Inflammatory macrophage treated with lipopolysaccharide for 4 hours (primary cell): ENCODE measurements around the gene MVB12B.
A peak's percentile ranks its signal among the peaks of the same experiment; 100 is the strongest.

Source experiments
- DNase-seq: peaks from one replicate; pipeline ENCODE4 v3.0.0-alpha.2; 2020

MVB12B gene

DNA sequence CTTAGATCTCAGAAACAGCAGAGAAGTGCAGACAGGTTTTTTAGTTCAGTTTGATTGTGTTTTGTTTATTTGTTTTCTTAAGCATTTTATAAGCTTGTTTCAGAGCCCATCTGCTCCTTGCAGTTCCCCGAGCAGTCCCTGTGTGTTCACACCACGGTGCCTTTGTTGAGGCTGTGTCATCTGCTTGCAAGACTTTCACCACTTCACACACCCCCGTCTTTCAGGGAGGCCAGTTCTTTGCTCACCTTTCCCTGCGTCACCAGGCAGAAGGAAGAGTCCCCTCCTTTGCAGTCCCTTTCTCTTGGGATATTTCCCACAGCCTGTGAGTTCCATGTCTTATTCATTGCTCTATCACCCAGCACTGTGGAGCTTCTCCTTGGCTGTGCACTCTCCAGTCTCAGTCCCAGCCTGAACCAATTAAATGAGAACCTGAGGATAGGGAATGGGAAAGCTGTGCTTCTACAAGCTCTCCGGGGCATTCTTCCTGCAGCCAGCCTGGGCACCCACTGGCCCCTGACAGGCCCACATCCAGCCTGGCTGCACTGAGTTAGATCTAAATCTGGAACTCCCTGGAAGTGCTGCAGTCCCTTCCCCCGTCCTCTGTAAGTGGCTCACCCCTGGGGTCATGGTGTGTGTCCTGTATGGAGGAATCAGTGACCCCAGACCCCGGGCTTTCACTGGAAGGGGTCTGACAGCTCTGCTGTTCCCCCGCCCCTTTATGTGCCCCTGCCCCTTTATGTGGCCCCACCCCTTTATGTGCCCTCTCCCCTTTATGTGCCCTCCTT is 5.5 kb downstream of the MVB12B start:
- DNase-seq = no peak

- DNase-seq = no peak
These were observed 8.3 kb downstream of the MVB12B start for GRCh38 chr9:126334721-126335621.

DNA sequence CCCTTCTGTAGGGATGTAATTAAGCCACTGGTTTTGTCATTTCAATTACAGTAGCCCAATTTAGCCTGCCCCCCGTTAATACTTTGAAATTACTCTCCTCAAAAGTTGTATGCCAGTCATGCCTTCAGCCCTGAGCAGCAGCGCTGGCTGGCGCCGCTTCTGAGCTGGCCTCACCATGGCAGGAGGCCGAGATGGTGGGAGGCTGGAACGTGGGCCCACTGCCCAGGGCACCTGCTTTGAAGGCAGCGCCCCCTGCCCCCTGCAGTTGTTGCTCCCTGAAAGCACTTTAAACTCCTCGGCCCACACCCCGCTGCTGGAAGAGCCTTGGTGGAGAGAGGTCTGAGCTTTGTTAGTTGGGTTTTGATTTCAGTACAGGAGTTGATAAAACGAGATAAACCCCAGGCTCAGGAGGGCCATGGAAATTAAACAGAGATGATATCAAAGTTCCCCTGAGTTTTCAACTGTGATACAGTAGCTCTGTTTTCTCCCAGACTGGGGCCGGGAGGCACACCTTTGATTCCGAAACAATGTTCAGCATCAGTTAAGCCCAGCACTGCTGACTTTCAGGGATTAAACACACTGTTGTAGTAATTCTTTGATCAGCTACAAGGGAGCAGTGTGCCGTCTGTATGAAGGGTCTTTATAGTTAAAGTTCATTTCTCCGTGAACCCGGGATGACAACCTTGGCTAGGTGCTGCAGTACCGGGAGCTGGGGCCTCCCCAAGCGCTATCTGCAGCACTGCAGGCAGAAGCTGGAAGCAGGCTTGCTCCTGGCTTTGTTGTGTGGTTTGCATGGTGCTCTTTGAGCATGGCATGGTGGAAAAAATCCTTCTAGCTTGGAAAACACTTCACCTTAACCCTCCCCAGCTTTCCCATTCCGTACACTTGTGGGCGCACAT is 9.5 kb downstream of the MVB12B start:
- no peak for DNase-seq

GRCh38 chr9:126336736-126337325 is 10.2 kb downstream of the MVB12B start:
- DNase-seq = peak; percentile 46

DNA sequence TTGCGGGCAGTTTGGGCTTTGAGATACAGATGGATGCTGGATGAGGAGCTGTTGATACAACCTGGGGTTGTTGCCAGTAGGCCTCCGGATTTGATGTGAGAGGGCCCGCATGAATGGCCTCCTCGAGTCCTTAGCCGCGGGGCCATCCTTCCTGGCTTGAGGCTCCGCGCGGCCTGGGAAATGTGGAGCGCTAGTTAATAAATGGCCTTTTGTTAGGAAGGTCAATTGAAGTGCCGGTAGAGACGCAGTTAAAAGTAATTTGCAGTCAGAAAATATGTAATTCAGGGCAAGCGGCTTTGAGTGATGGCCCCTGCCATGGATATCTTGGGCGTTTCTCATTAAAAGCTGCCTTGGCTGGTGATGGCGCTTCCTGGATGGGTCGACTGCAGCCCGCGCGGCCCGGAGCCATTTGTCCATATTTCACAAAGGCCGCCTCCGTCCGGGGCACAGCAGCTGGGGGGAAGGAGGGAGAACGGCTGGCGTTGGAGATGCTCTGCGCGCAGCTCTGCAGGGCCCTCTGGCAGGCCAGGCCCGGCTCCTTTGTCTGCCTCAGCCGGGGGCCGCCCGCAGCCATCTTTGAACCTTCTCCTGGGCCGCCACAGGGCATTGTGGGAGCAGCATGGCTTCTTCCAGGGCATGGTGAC is 11.2 kb downstream of the MVB12B start:
- no peak for DNase-seq

DNA sequence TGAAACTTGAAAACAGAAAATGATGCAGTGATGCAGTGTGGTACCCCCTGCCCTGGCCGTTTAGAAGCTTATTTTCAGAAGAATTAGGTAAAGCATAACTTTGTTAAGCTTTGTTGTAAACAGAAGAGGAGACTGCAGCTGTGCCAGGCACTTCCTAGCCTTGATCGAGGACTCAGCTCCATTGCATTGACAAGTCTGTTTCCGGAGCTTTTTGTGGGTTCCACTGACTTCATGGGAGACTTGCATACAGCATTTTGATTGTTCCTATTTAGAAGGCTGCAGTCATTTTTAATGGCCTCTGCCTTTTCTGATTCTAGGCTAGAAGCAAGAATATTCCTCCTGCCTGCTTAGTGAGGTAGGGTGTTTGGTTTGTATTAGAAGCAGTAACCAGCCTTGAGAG is 12.3 kb downstream of the MVB12B start:
- no peak for DNase-seq

DNA sequence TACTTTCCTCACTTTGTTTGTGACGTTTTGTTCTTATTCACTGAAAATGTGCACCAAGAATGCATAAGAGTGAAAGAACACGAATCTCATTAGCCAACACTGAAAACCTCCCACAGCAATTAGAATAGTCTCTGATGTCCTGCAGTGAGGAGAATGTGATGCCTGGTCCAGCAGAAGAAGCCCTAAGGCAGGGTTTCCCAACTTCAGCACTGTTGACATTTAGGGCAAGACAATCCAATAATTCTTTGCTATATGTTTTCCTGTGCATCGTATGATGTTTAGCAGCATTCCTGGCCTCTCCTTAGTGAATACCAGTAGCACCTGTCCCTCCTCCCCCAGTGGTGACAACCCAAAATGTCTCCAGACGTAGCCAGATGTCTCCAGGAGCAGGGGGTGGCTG is 14.8 kb downstream of the MVB12B start:
- no peak for DNase-seq

- no peak for DNase-seq
These were observed 15.3 kb downstream of the MVB12B start for GRCh38 chr9:126341902-126342301.

DNA sequence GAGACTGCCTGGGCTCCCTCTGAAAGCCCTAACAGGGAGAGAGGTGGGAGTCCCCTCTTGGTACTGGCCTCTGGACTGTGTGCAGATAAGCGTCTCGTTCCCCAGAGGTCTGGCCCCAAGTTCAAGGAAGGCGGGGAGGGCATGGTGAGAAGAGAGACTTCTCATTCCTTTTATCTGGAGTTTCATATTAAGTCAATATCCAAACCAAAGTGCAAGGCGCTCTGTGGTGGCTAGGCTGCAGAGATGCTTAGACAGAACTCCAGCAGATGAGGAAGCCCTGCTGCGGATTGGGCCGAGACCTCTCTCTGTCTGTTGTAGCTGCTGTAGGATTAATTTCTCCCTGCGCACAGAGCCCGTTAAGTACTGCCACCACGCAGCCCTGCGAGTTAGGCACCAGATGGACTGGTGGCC is 16.0 kb downstream of the MVB12B start:
- DNase-seq = no peak

GRCh38 chr9:126343271-126343700 is 16.7 kb downstream of the MVB12B start:
- DNase-seq = no peak

DNA sequence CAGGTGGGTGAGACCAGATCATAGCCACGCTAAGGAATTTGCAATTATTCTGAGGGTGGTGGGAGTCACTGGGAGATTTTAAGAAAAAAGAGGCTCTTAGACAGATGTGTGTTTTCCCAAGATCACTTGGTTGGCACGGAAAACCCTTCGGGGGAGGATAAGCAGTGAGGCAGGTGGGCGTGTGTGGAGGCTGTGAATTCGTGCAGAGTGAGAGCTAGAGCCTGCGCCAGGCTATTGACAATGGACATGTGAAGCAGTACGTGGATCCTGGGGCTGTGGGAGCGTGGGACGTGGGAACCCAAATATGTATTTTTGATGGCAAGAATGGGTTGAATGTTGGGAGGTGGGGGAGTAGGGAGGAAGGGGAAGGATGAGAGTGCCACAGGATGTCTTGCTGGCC is 19.4 kb downstream of the MVB12B start:
- DNase-seq = no peak

- peak; percentile 42 for DNase-seq
These were observed 20.5 kb downstream of the MVB12B start for GRCh38 chr9:126347093-126347492.

GRCh38 chr9:126347911-126348760 is 21.5 kb downstream of the MVB12B start:
- peak; percentile 69 for DNase-seq

GRCh38 chr9:126348911-126349550 is 22.4 kb downstream of the MVB12B start:
- DNase-seq = no peak

GRCh38 chr9:126354887-126355770 is 28.5 kb downstream of the MVB12B start:
- DNase-seq = no peak

GRCh38 chr9:126357074-126357473 is 30.4 kb downstream of the MVB12B start:
- no peak for DNase-seq

- no peak for DNase-seq
These were observed 33.4 kb downstream of the MVB12B start for GRCh38 chr9:126360073-126360472.

- no peak for DNase-seq
These were observed 35.2 kb downstream of the MVB12B start for GRCh38 chr9:126361810-126362238.

- DNase-seq = no peak
These were observed 36.6 kb downstream of the MVB12B start for GRCh38 chr9:126363250-126363649.
